Measurements from ENCODE around the gene THAP12. TPM values are rescaled to one million over a fixed set of nuclear protein-coding genes. Genes with fewer than 3 reads are reported as not detected.

Gene THAP12
- total and polyA plus RNA-seq, 2 of the 13 experiments (the other 11 are each of a cell fraction or from before 2014, with no cell fraction given): 18.8 to 51.3 TPM

- TF ChIP-seq NFAT5 (CRISPR knock-in tag; IDR thresholded peaks at IDR 0.05): no peak
- no peak for TF ChIP-seq CCAR2 (optimal IDR thresholded peaks at IDR 0.05; ENCODE audit: low read depth, low read length)
These were observed 67.7 kb downstream of the THAP12 start (continued) for GRCh38 chr11:76313271-76313670.

- Histone ChIP-seq H3K9ac (ENCODE audit: insufficient read depth, low read depth, low read length) (no peak overlapping the region), H3K79me2 (ENCODE audit: insufficient read depth, low read length) (no peaks in the 10 kb centered on the region), H3K4me3 (replicated peaks in 1 of 3; ENCODE audit: insufficient read depth in 1 of 3, low read depth in 2 of 3, low read length in 3 of 3) (no peak overlapping the region), H2AFZ (ENCODE audit: low read length) (no peak overlapping the region), H3K4me2 (ENCODE audit: low read depth, low read length) (no peak overlapping the region), H3K9me3 (ENCODE audit: low read length) (no peaks in the 10 kb centered on the region), H4K20me1 (ENCODE audit: insufficient read depth, low read length) (no peaks in the 10 kb centered on the region), H3K36me3 (replicated peaks in 1 of 2; ENCODE audit: control insufficient read depth in 1 of 2, insufficient read depth in 2 of 2, low read length in 2 of 2) (no peaks in the 10 kb centered on the region), H3K27me3 (ENCODE audit: control insufficient read depth in 1 of 2, insufficient read depth in 2 of 2, low read length in 2 of 2) (peaks cover 4 to 45% of the 10 kb centered on the region in 2 experiments; a peak in 4 of 5 replicates), H3K27ac (ENCODE audit: extremely low read length, insufficient read depth, low read length) (no peak overlapping the region), H3K4me1 (ENCODE audit: insufficient read depth, low read length) (no peaks in the 10 kb centered on the region)
- ChIA-PET POLR2A (no interaction called here), CTCF (ENCODE audit: low intra/inter-chr PET ratio, low total read pairs) (no interaction called here)
- no peak for TF ChIP-seq TOPORS (CRISPR knock-in tag; IDR thresholded peaks at IDR 0.05)
- TF ChIP-seq ZNF761 (CRISPR knock-in tag; conservative IDR thresholded peaks at IDR 0.05): no peak
- TF ChIP-seq ZFP90 (CRISPR knock-in tag; IDR thresholded peaks at IDR 0.05; ENCODE audit: borderline replicate concordance): no peak
- peak; percentile 30; the same call in 1 of the 2 replicates for TF ChIP-seq MNT (IDR thresholded peaks at IDR 0.05)
- TF ChIP-seq PLSCR1 (CRISPR knock-in tag; IDR thresholded peaks at IDR 0.05; ENCODE audit: borderline replicate concordance): no peak
- no peak for TF ChIP-seq HIVEP1 (CRISPR knock-in tag; IDR thresholded peaks at IDR 0.05)
- DNase-seq (ENCODE audit: low spot score) (no peak), FAIRE-seq (no peak), ATAC-seq (no peak)
- intact Hi-C loops (cut with micrococcal nuclease; ENCODE audit: unreplicated experiment) (loop anchor here (2.0 kb wide), 1 partner anchor 42 kb away; no protein-coding TSS in a partner anchor), in situ Hi-C loops (cut with HindIII; ENCODE audit: extremely low pct_ligation_motif_present, low pct_unique_long_range_greater_than_20kb) (no loop called here)
- WGBS (ENCODE audit: low lambda C conversion rate): 26% methylated on average over 9 of the region's 13 CpGs
- no TSS peak for BruUV-seq (replicated peaks)
These were observed 69.9 kb downstream of the THAP12 start for GRCh38 chr11:76310832-76311595.

Measured in HepG2 (cell line).